Activated CD4-positive, alpha-beta memory T cell treated with anti-CD3 and anti-CD28 coated beads for 36 hours (primary cell): ENCODE measurements around the gene THUMPD3. TPM values are rescaled to one million over a fixed set of nuclear protein-coding genes. Genes with fewer than 3 reads are reported as not detected.

Experiments used
- CTCF ChIA-PET: fragments of 350-600 bp; sonication (Branson Sonifier 250); formaldehyde crosslinking; loops from one replicate; lab custom pipeline; 2021; ENCODE audit warnings: antibody characterized with exemption, inconsistent platforms; lab: Charles Lee
- POLR2A ChIA-PET: fragments of 350-600 bp; sonication (Branson Sonifier 250); formaldehyde crosslinking; loops from one replicate; lab custom pipeline; 2021; ENCODE audit warnings: antibody characterized with exemption; lab: Charles Lee
- DNase-seq: peaks from one replicate; pipeline ENCODE4 v3.0.0-alpha.2; 2020
- H3K27ac Mint-ChIP-seq: one replicate; pipeline ENCODE4 v1.8.0; 2021; ENCODE audit warnings: mixed read lengths
- H3K27me3 Mint-ChIP-seq: one replicate; pipeline ENCODE4 v1.8.0; 2021; ENCODE audit warnings: mixed read lengths
- H3K36me3 Mint-ChIP-seq: one replicate; pipeline ENCODE4 v1.8.0; 2021; ENCODE audit warnings: mixed read lengths
- H3K4me1 Mint-ChIP-seq: one replicate; pipeline ENCODE4 v1.8.0; 2021; ENCODE audit warnings: low read depth, mixed read lengths
- H3K4me3 Mint-ChIP-seq: one replicate; pipeline ENCODE4 v1.8.0; 2021; ENCODE audit warnings: mild to moderate bottlenecking, mixed read lengths
- H3K9me3 Mint-ChIP-seq: one replicate; pipeline ENCODE4 v1.8.0; 2021; ENCODE audit warnings: mixed read lengths
- intact Hi-C: fragments of 100-400 bp; cut with micrococcal nuclease; formaldehyde crosslinking; loops from one replicate; pipeline ENCODE4 v1.15.1; 2023
- total RNA-seq, 2 experiments: library from RNA; stranded (reverse); gene quantifications; one replicate each; pipeline ENCODE4 v1.2.3, GENCODE V29; 2021

Gene THUMPD3
- total RNA-seq, 2 experiments from 2014 or later, result 55.8 to 60.6 TPM

GRCh38 chr3:9373465-9373864 is 10.6 kb downstream of the THUMPD3 start:
- intact Hi-C loops, result no loop called here
- Mint-ChIP-seq H3K4me1 (peaks cover 24% of the 10 kb centered on the region), H3K4me3 (no peak overlapping the region), H3K9me3 (no peaks in the 10 kb centered on the region), H3K27ac (no peak overlapping the region), H3K27me3 (no peaks in the 10 kb centered on the region), H3K36me3 (peaks cover 57% of the 10 kb centered on the region)
- ChIA-PET CTCF (interaction anchor here (1.0 kb wide), 1 partner anchor 20 kb away, joined by 3 read pairs; no protein-coding TSS in a partner anchor), POLR2A (interaction anchor here (0.9 kb wide), 1 partner anchor 22 kb away, joined by 3 read pairs; no protein-coding TSS in a partner anchor)
- DNase-seq, result no peak

GRCh38 chr3:9377981-9378380 is 15.1 kb downstream of the THUMPD3 start:
- POLR2A ChIA-PET, result interaction anchor here (1.3 to 1.5 kb wide), 3 partner anchors 15 to 39 kb away, joined by 3 to 6 read pairs (median 4); partner anchors contain the start of gene THUMPD3
- no peak for DNase-seq
- intact Hi-C loops, result no loop called here
- peaks cover 17% of the 10 kb centered on the region for H3K4me1 Mint-ChIP-seq
- H3K27me3 Mint-ChIP-seq, result no peaks in the 10 kb centered on the region
- no peak overlapping the region for H3K4me3 Mint-ChIP-seq
- H3K9me3 Mint-ChIP-seq, result no peaks in the 10 kb centered on the region
- peaks cover 53% of the 10 kb centered on the region for H3K36me3 Mint-ChIP-seq
- CTCF ChIA-PET, result interaction anchor here (2.2 kb wide), 1 partner anchor 24 kb away, joined by 8 read pairs; no protein-coding TSS in a partner anchor
- peak overlapping the region; percentile 21 for H3K27ac Mint-ChIP-seq

- peaks cover 55% of the 10 kb centered on the region for H3K36me3 Mint-ChIP-seq
- H3K4me3 Mint-ChIP-seq, result no peak overlapping the region
- H3K27ac Mint-ChIP-seq, result no peak overlapping the region
- intact Hi-C loops, result no loop called here
- no peaks in the 10 kb centered on the region for H3K9me3 Mint-ChIP-seq
- DNase-seq, result no peak
- no peaks in the 10 kb centered on the region for H3K27me3 Mint-ChIP-seq
- peaks cover 14% of the 10 kb centered on the region for H3K4me1 Mint-ChIP-seq
- ChIA-PET POLR2A (interaction anchor here (1.5 kb wide), 1 partner anchor 16 kb away, joined by 3 read pairs; no protein-coding TSS in a partner anchor), CTCF (interaction anchor here (1.1 kb wide), 1 partner anchor 20 kb away, joined by 3 read pairs; no protein-coding TSS in a partner anchor)
Observed at GRCh38 chr3:9379327-9379726, 16.5 kb downstream of the THUMPD3 start.

- H3K27ac Mint-ChIP-seq, result no peak overlapping the region
- no peak overlapping the region for H3K4me3 Mint-ChIP-seq
- ChIA-PET CTCF (interaction anchor here (1.1 kb wide), 1 partner anchor 19 kb away, joined by 3 read pairs; no protein-coding TSS in a partner anchor), POLR2A (interaction anchor here (1.5 kb wide), 1 partner anchor 15 kb away, joined by 3 read pairs; no protein-coding TSS in a partner anchor)
- DNase-seq, result no peak
- H3K27me3 Mint-ChIP-seq, result no peaks in the 10 kb centered on the region
- peaks cover 53% of the 10 kb centered on the region for H3K36me3 Mint-ChIP-seq
- intact Hi-C loops, result no loop called here
- H3K9me3 Mint-ChIP-seq, result no peaks in the 10 kb centered on the region
- H3K4me1 Mint-ChIP-seq, result peaks cover 14% of the 10 kb centered on the region
Observed at GRCh38 chr3:9380014-9380413, 17.2 kb downstream of the THUMPD3 start.

GRCh38 chr3:9384141-9384828 is 21.4 kb downstream of the THUMPD3 start:
- ChIA-PET CTCF (interaction anchor here (1.1 kb wide), 1 partner anchor 32 kb away, joined by 3 read pairs; no protein-coding TSS in a partner anchor), POLR2A (interaction anchor here (0.9 to 2.3 kb wide), 4 partner anchors 10 to 21 kb away, joined by 3 to 9 read pairs (median 5); partner anchors contain the start of genes SETD5 and THUMPD3)
- intact Hi-C loops, result no loop called here
- H3K27me3 Mint-ChIP-seq, result no peaks in the 10 kb centered on the region
- peaks cover 52% of the 10 kb centered on the region for H3K36me3 Mint-ChIP-seq
- H3K4me3 Mint-ChIP-seq, result no peak overlapping the region
- peak overlapping the region; percentile 30 for H3K27ac Mint-ChIP-seq
- DNase-seq, result no peak
- H3K4me1 Mint-ChIP-seq, result peaks cover 17% of the 10 kb centered on the region
- H3K9me3 Mint-ChIP-seq, result no peaks in the 10 kb centered on the region

- no peaks in the 10 kb centered on the region for H3K27me3 Mint-ChIP-seq
- peaks cover 56% of the 10 kb centered on the region for H3K36me3 Mint-ChIP-seq
- no peak overlapping the region for H3K27ac Mint-ChIP-seq
- POLR2A ChIA-PET, result interaction anchor here (1.2 kb wide), 1 partner anchor 10 kb away, joined by 3 read pairs; no protein-coding TSS in a partner anchor
- H3K9me3 Mint-ChIP-seq, result no peaks in the 10 kb centered on the region
- DNase-seq, result no peak
- peaks cover 22% of the 10 kb centered on the region for H3K4me1 Mint-ChIP-seq
- CTCF ChIA-PET, result no interaction called here
- intact Hi-C loops, result loop anchor here (5.0 kb wide), 1 partner anchor 37 kb away; no protein-coding TSS in a partner anchor
- H3K4me3 Mint-ChIP-seq, result no peak overlapping the region
Observed at GRCh38 chr3:9385187-9386077, 22.6 kb downstream of the THUMPD3 start.

- POLR2A ChIA-PET, result no interaction called here
- CTCF ChIA-PET, result no interaction called here
- intact Hi-C loops, result loop anchor here (5.0 kb wide), 1 partner anchor 36 kb away; no protein-coding TSS in a partner anchor
- H3K36me3 Mint-ChIP-seq, result peaks cover 58% of the 10 kb centered on the region
- H3K27ac Mint-ChIP-seq, result peak overlapping the region; percentile 45
- no peaks in the 10 kb centered on the region for H3K9me3 Mint-ChIP-seq
- H3K4me1 Mint-ChIP-seq, result peaks cover 28% of the 10 kb centered on the region
- DNase-seq, result no peak
- H3K4me3 Mint-ChIP-seq, result no peak overlapping the region
- H3K27me3 Mint-ChIP-seq, result no peaks in the 10 kb centered on the region
Observed at GRCh38 chr3:9386078-9386459, 23.2 kb downstream of the THUMPD3 start.

- Mint-ChIP-seq H3K36me3 (peaks cover 61% of the 10 kb centered on the region), H3K4me1 (peaks cover 31% of the 10 kb centered on the region), H3K9me3 (no peaks in the 10 kb centered on the region), H3K27ac (peak overlapping the region; percentile 60), H3K27me3 (no peaks in the 10 kb centered on the region), H3K4me3 (no peak overlapping the region)
- intact Hi-C loops, result loop anchor here (5.0 kb wide), 1 partner anchor 36 kb away; no protein-coding TSS in a partner anchor
- no peak for DNase-seq
- POLR2A ChIA-PET, result no interaction called here
- CTCF ChIA-PET, result no interaction called here
Observed at GRCh38 chr3:9386501-9387321, 23.9 kb downstream of the THUMPD3 start.

GRCh38 chr3:9387322-9387655 is 24.4 kb downstream of the THUMPD3 start:
- intact Hi-C loops, result loop anchor here (5.0 kb wide), 1 partner anchor 35 kb away; no protein-coding TSS in a partner anchor
- H3K4me1 Mint-ChIP-seq, result peaks cover 36% of the 10 kb centered on the region
- no peaks in the 10 kb centered on the region for H3K27me3 Mint-ChIP-seq
- H3K36me3 Mint-ChIP-seq, result peaks cover 66% of the 10 kb centered on the region
- ChIA-PET CTCF (no interaction called here), POLR2A (no interaction called here)
- H3K27ac Mint-ChIP-seq, result peak overlapping the region; percentile 46
- no peak for DNase-seq
- H3K4me3 Mint-ChIP-seq, result no peak overlapping the region
- H3K9me3 Mint-ChIP-seq, result no peaks in the 10 kb centered on the region

- H3K4me1 Mint-ChIP-seq, result peaks cover 45% of the 10 kb centered on the region
- H3K27ac Mint-ChIP-seq, result no peak overlapping the region
- H3K9me3 Mint-ChIP-seq, result no peaks in the 10 kb centered on the region
- H3K36me3 Mint-ChIP-seq, result peaks cover 70% of the 10 kb centered on the region
- no peak overlapping the region for H3K4me3 Mint-ChIP-seq
- intact Hi-C loops, result loop anchor here (5.0 kb wide), 1 partner anchor 34 kb away; no protein-coding TSS in a partner anchor
- H3K27me3 Mint-ChIP-seq, result no peaks in the 10 kb centered on the region
- CTCF ChIA-PET, result interaction anchor here (0.6 kb wide), 1 partner anchor 76 kb away, joined by 3 read pairs; no protein-coding TSS in a partner anchor
- POLR2A ChIA-PET, result interaction anchor here (0.6 to 1.5 kb wide), 3 partner anchors 9 to 47 kb away, joined by 3 to 5 read pairs (median 4); partner anchors contain the start of gene THUMPD3
- no peak for DNase-seq
Observed at GRCh38 chr3:9388142-9388541, 25.3 kb downstream of the THUMPD3 start.
